Muscle of leg (tissue), 11 donors: Measurements from ENCODE around the gene RNF5. TPM values are rescaled to one million over a fixed set of nuclear protein-coding genes. Genes with fewer than 3 reads are reported as not detected.

Source experiments
- DNase-seq: peaks from one replicate; pipeline ENCODE4 v3.0.0; 2013
- H3K27ac ChIP-seq: one replicate; pipeline ENCODE4 v1.5.1; 2013; ENCODE audit warnings: mild to moderate bottlenecking, low read length, control low read depth
- H3K27me3 ChIP-seq: one replicate; pipeline ENCODE4 v1.6.1; 2013; ENCODE audit warnings: low read length; ENCODE audit not compliant: control insufficient read depth, insufficient read depth
- H3K36me3 ChIP-seq: one replicate; pipeline ENCODE4 v1.6.1; 2013; ENCODE audit warnings: low read length; ENCODE audit not compliant: control insufficient read depth, insufficient read depth
- H3K4me1 ChIP-seq: one replicate; pipeline ENCODE4 v1.6.1; 2013; ENCODE audit warnings: low read length; ENCODE audit not compliant: control insufficient read depth, insufficient read depth
- H3K4me3 ChIP-seq: one replicate; pipeline ENCODE4 v1.5.1; 2013; ENCODE audit warnings: low read length, control low read depth
- H3K9me3 ChIP-seq: replicated peaks from 2 replicates; pipeline ENCODE4 v1.6.1; 2013; ENCODE audit warnings: low read depth, low read length; ENCODE audit not compliant: control insufficient read depth
- WGBS: methylation state at CpG from one replicate; pipeline ENCODE4 v1.1.5; 2013; ENCODE audit warnings: missing lambda C conversion rate; ENCODE audit not compliant: insufficient coverage; 5-methylcytosine and 5-hydroxymethylcytosine counted together
- polyA plus RNA-seq, 8 donors: library from polyadenylated mRNA; unstranded; fragments of 120-200 nt; gene quantifications; one replicate each; pipeline versions ENCODE4 v1.2.1 to v1.2.3, GENCODE V29; 2013; ENCODE audit warnings: inconsistent platforms in 1 of 8, low replicate concordance in 1 of 8; ENCODE audit not compliant: insufficient read length in 8 of 8, insufficient read depth in 1 of 8
- total RNA-seq: library from RNA; stranded (reverse); fragments of 120-200 nt; gene quantifications from one replicate; pipeline ENCODE4 v1.2.4, GENCODE V29; 2013

The RNF5 gene
- total and polyA plus RNA-seq, 9 donors = 41.5 to 57.5 (median 52.7) TPM

DNA sequence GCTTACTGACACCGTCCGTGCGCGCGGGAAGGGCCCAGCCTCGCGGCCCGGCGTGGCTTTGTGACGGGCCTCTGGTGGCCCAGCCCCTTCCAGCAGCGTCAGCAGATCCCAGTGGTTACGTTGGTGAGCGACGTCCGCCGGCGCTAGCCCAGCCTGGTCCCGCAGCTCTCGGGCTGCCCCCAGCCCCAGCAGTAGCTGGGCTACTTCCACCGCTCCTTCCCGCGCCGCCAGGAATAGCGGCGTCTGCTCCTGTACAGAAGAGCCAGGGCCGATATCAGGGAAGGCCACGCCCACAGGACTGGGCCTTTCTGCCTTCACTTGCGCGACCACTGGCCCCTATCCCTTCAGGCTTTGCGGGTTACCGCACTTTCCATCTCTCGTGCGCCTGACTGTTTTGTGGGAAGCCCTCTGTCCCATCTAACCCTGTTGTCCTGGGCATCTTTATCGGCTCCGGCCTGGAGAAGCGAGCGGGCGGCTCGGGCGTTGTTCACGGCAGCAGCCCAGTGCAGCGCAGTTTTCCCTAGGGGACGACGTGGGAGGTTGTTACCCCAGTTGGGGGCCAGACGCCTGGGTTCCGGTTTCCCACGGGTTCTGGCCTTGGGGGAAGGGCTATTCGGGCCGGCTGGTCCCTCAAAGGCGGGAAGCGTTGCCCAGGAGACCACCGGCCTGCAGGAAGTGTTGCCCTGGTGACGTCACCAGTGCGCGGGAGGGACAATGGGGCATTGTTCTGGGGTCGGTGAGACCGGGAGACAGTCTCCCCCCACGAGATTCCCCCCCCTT lies 17.9 kb downstream of the RNF5 start:
- Histone ChIP-seq H3K9me3 (no peaks in the 10 kb centered on the region), H3K27me3 (no peaks in the 10 kb centered on the region), H3K4me1 (peaks cover 39% of the 10 kb centered on the region), H3K36me3 (no peaks in the 10 kb centered on the region), H3K4me3 (peak overlapping the region; percentile 95), H3K27ac (peak overlapping the region; percentile 100)
- WGBS = under 1% methylated on average over 51 of the region's 58 CpGs
- DNase-seq = peak; percentile 95

DNA sequence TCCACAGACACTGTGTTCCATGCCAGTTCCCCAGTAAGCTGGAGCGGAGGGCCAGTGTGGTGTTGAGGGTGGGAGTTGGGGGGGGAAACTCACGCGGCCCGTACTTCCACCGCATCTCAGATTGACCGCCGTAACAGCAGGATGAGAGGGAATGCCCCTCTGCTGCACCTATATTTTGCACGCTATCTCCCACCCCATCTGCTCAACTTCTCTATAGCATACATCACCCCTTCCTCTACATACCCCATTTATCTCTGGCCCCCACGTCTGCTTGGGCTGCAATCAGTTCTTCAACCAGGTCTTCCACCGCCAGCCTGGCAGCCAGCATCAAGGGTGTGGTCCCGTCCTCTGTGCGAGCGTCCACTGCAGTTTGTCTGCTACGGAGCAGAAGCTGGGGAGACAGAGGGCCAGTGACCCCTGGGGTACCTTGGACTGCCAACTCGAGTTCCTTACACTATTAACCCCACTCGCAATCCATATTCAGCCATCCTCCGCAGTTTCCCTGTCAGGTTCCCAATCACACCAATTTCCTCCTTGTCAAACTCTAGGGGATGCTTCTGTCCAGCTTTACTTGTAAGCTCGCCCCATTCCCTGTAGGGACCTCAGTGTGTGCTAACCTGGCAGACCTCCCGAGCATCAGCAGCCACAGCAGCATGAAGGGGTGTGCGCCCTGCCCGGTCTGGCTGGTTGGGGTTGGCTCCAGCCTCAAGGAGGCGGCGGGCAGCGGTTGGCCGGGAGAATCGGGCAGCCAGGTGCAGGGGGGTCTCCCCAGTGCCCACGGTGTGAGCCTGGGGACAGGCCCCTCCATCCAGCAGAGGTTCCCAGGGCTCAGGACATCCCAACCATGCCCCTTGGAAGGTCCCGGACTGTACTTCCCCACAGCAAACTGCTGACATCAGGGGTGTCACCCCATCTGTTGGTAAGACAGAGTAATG lies 18.7 kb downstream of the RNF5 start:
- Histone ChIP-seq H3K36me3 (no peaks in the 10 kb centered on the region), H3K4me1 (peaks cover 31% of the 10 kb centered on the region), H3K27me3 (no peaks in the 10 kb centered on the region), H3K9me3 (no peaks in the 10 kb centered on the region), H3K27ac (peak overlapping the region; percentile 100), H3K4me3 (peak overlapping the region; percentile 95)
- WGBS = 23% methylated on average over 21 of the region's 28 CpGs
- peak; percentile 78 for DNase-seq

DNA sequence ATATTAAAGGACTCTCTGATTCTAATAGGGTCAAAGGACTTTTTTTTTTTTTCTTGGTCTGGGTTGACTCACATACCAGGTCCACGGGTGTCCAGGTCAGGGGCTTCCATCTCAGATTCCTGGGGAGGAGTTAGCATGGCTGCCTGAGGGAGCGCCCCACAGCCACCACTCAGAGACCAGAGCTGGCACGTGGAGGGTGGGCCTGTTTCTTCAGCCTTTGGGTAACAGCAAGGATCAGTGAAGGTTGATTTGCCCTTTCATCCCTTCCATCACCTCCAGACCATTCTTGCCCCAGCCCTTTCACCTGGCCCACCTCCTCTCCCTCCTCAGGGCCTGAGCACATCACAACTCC lies 20.1 kb downstream of the RNF5 start:
- WGBS = 75% methylated on average over 2 of the region's 3 CpGs
- H3K27ac ChIP-seq = no peak overlapping the region
- no peaks in the 10 kb centered on the region for H3K27me3 ChIP-seq
- no peak for DNase-seq
- H3K9me3 ChIP-seq = no peaks in the 10 kb centered on the region
- no peak overlapping the region for H3K4me3 ChIP-seq
- no peaks in the 10 kb centered on the region for H3K36me3 ChIP-seq
- peaks cover 23% of the 10 kb centered on the region for H3K4me1 ChIP-seq

DNA sequence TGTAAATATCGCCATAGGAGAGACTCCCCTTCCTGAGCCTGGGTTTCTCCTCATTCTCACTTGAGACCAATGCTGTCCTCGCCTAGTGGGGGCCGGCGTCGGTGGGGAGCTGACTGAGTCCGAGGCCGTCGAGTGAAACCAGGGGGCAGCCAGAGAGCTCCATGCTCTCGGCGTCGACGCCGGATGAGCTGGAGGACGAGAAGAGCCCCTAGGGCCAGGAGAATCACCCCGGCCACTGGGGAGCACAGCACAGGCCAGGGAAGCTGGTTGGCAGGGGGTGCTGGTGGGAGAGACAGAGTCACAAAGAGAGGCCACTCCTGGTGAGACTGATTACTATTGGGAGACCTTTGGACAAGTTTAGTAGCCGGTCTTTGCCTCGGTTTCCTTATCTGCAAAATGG lies 20.7 kb downstream of the RNF5 start:
- H3K36me3 ChIP-seq = no peaks in the 10 kb centered on the region
- DNase-seq = no peak
- H3K4me3 ChIP-seq = no peak overlapping the region
- H3K27me3 ChIP-seq = peaks cover 2% of the 10 kb centered on the region
- no peak overlapping the region for H3K27ac ChIP-seq
- WGBS = 94% methylated on average over 15 of the region's 17 CpGs
- no peaks in the 10 kb centered on the region for H3K9me3 ChIP-seq
- H3K4me1 ChIP-seq = peaks cover 23% of the 10 kb centered on the region

- H3K27me3 ChIP-seq = peaks cover 5% of the 10 kb centered on the region
- H3K27ac ChIP-seq = no peak overlapping the region
- no peak for DNase-seq
- H3K4me3 ChIP-seq = no peak overlapping the region
- no peaks in the 10 kb centered on the region for H3K9me3 ChIP-seq
- peaks cover 15% of the 10 kb centered on the region for H3K4me1 ChIP-seq
- no peaks in the 10 kb centered on the region for H3K36me3 ChIP-seq
- WGBS = 71% methylated on average over 7 of the region's 13 CpGs
These were observed 22.7 kb downstream of the RNF5 start for GRCh38 chr6:32200711-32201475.

- H3K9me3 ChIP-seq = no peaks in the 10 kb centered on the region
- no peak for DNase-seq
- H3K27me3 ChIP-seq = peaks cover 5% of the 10 kb centered on the region
- 78% methylated on average over 3 of the region's 9 CpGs for WGBS
- H3K4me1 ChIP-seq = peaks cover 3% of the 10 kb centered on the region
- no peak overlapping the region for H3K4me3 ChIP-seq
- H3K27ac ChIP-seq = no peak overlapping the region
- H3K36me3 ChIP-seq = no peaks in the 10 kb centered on the region
These were observed 24.0 kb downstream of the RNF5 start for GRCh38 chr6:32202186-32202585.

DNA sequence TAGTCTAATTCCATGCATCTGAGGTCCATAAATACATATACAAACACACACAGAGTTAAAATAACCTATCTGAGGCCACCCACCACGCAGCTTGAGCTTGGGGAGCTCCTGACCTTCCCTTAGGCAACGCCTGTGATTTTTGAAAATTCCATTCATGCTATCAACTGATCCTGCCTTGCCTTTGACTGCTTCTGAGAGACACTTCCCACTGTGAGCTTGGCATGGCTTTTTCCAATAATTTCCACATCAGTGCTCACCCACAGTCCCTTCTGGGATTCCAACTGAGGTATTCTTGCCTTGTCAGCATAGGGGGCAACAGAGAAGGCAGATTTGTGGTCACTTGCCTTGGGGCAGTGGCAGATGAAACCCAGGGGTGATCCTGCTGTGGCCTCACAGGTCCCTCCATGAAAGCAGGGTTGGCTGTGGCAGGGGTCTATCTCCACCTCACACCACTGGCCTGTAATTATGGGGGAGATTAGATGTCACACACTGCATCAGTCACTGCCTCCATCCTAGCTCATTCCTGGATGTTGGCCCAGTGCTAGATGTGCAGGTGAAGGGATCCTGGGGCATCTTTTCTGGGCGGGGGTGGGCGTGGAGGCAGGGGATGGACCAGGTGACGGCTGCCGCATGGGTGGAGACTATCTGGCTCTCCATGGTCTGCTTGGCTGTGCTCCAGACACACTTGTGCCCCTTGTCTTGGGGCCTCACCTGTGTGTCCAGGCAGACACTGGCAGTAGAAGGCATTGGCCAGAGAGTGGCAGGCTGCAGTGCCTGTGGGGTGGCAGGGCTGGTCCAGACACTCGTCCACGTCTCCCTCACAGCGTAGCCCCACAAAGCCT lies 25.4 kb downstream of the RNF5 start:
- Histone ChIP-seq H3K9me3 (no peaks in the 10 kb centered on the region), H3K27me3 (peaks cover 5% of the 10 kb centered on the region), H3K36me3 (no peaks in the 10 kb centered on the region), H3K4me1 (no peaks in the 10 kb centered on the region), H3K4me3 (no peak overlapping the region), H3K27ac (no peak overlapping the region)
- 83% methylated on average over 9 of the region's 9 CpGs for WGBS
- DNase-seq = no peak

- peaks cover 5% of the 10 kb centered on the region for H3K27me3 ChIP-seq
- no peak overlapping the region for H3K27ac ChIP-seq
- 92% methylated on average over 3 of the region's 3 CpGs for WGBS
These were observed 26.1 kb downstream of the RNF5 start for GRCh38 chr6:32204268-32204715.

DNA sequence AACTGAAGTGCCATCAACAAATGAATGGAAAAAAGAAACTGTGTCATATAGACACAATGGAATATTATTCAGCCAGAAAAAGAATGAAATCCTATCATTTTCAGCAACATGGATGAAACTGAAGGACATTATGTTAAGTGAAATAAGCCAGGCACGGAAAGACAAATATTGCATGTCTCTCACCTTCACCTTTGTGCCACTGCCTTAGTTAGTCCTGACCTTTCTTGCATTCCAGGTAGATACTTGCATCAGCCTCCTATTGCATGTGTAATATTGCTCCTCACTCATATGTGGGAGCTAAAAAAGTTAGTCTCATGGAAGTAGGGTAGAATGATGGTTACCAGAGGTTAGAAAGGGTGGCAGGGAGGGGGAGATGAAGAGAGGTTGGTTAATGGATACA lies 30.8 kb downstream of the RNF5 start:
- H3K27me3 ChIP-seq = peaks cover 2% of the 10 kb centered on the region
- H3K4me1 ChIP-seq = no peaks in the 10 kb centered on the region
- H3K27ac ChIP-seq = no peak overlapping the region
- WGBS = no CpG with 5 or more reads among the region's 1 CpG
- no peak overlapping the region for H3K4me3 ChIP-seq
- no peak for DNase-seq
- no peaks in the 10 kb centered on the region for H3K36me3 ChIP-seq
- no peaks in the 10 kb centered on the region for H3K9me3 ChIP-seq

More at GRCh38 chr6:32204268-32204715, 26.1 kb downstream of the RNF5 start:
- no peaks in the 10 kb centered on the region for H3K4me1 ChIP-seq
- H3K4me3 ChIP-seq = no peak overlapping the region
- H3K36me3 ChIP-seq = no peaks in the 10 kb centered on the region
- DNase-seq = no peak
- no peaks in the 10 kb centered on the region for H3K9me3 ChIP-seq
